ENCODE measurements around the gene MYL3.
"Not testable (repeated sequence)": the region's sequence is repeated elsewhere in the genome, so short reads cannot be mapped to it uniquely, and the experiment has no call there.

The MYL3 gene

GRCh38 chr3:46824211-46824970 lies 38.9 kb downstream of the MYL3 start:
- no peak for DNase-seq (ENCODE audit: low read depth)

- DNase-seq (ENCODE audit: low read depth): not testable (repeated sequence)
These were observed 39.9 kb downstream of the MYL3 start for GRCh38 chr3:46823314-46823713.

GRCh38 chr3:46821553-46821952 lies 41.7 kb downstream of the MYL3 start:
- DNase-seq (ENCODE audit: low read depth): no peak

DNA sequence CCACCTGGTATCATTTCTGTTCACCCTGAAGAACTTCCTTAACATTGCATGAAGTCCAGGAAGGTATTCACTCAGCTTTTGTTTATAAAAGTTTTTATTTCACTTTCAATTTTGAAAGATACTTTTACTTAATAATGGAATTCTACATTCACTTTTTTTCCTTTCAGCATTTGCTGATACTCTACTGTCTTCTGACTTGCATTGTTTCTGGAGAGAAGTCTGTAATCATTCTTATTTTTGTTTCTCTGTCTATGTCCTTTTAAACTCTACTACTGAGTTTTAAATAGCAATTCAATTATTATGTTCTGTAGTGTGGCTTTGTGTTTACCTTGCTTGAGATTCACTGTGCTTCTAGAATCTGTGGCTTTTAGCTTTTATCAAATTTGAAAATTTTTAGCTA lies 42.4 kb downstream of the MYL3 start:
- DNase-seq (ENCODE audit: low read depth): no peak

DNA sequence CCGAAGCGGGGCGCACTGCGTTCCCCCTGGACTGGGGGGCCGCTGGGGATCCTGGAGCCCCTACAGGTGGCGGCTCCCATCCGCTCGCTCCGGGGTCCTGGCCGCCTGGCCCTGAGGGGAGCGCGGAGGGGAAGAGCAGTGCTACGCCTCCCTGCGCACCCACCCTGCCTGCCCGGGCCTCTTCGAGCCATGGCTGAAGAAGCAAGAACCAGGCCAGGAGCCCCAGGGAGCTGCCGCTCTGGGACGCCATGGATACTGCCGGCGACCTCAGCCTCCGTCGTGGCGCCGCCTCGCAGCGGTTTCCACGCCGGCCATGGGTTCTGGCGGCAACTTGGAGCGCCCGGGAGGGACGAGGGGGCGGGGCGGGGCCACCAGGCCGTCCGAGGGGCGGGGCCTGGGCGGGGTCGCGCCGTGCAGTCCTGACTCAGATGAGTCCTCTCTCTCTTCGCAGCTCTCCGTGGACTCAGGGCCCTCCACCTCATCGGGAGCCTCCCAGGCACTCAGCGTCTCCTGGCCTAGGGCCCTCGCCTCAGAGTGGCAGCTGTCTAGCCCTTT lies 50.9 kb downstream of the MYL3 start:
- peak; percentile 16 for DNase-seq (ENCODE audit: low read depth)

GRCh38 chr3:46811615-46812236 lies 51.5 kb downstream of the MYL3 start:
- no peak for DNase-seq (ENCODE audit: low read depth)

DNA sequence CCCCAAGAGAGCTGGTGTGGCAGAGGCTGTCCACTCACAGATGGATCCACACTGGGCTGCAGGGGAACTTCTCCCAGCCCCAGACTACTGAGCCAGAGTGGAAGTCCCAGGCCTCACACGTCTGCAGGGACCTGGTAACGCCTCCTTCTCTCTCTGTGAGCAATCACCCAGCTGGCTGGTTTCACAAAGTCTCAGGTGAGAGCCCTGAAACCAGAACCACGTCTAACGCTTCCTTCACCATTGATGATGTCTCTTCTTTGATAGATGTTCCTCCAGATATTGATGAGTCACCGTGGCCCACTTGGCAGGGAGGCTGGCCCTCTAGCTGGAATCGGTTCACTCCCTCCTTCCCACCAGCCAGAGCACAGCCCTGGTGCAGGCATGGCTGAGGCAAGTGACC lies 54.5 kb downstream of the MYL3 start:
- DNase-seq (ENCODE audit: low read depth): not testable (repeated sequence)
